Karpas-422 (cell line): ENCODE results near the gene SPSB1. TPM values are rescaled to one million over a fixed set of nuclear protein-coding genes. Genes with fewer than 3 reads are reported as not detected.

Experiments
- DNase-seq: peaks from one replicate; pipeline ENCODE4 v3.0.0-alpha.2; 2015
- H2AFZ ChIP-seq: fragments of 200-600 bp; sonication (generic); 2 replicates; pipeline ENCODE4 v1.6.1; 2014; ENCODE audit warnings: antibody characterized with exemption, low read length, mixed read lengths
- H3K27ac ChIP-seq: fragments of 200-600 bp; sonication (generic); 2 replicates; pipeline ENCODE4 v1.5.1; 2014; ENCODE audit warnings: mild to moderate bottlenecking, low read length, moderate library complexity
- H3K27me3 ChIP-seq: fragments of 200-600 bp; sonication (generic); 2 replicates; pipeline ENCODE4 v1.6.1; 2014; ENCODE audit warnings: low read length, mixed read lengths
- H3K36me3 ChIP-seq: fragments of 200-600 bp; sonication (generic); 2 replicates; pipeline ENCODE4 v1.6.1; 2014; ENCODE audit warnings: low read length, mixed read lengths; ENCODE audit not compliant: insufficient read depth
- H3K4me1 ChIP-seq: fragments of 200-600 bp; sonication (generic); 2 replicates; pipeline ENCODE4 v1.6.1; 2014; ENCODE audit warnings: mild to moderate bottlenecking, low read length, mixed read lengths
- H3K4me2 ChIP-seq: fragments of 200-600 bp; sonication (generic); 2 replicates; pipeline ENCODE4 v1.6.1; 2014; ENCODE audit warnings: low read length, low read depth, mild to moderate bottlenecking; ENCODE audit not compliant: poor library complexity, severe bottlenecking
- H3K4me3 ChIP-seq: fragments of 200-600 bp; sonication (generic); 2 replicates; pipeline ENCODE4 v1.5.1; 2014; ENCODE audit warnings: mild to moderate bottlenecking, antibody characterized with exemption, low read length, mixed read lengths
- H3K79me2 ChIP-seq: fragments of 200-600 bp; sonication (generic); 2 replicates; pipeline ENCODE4 v1.6.1; 2014; ENCODE audit warnings: mild to moderate bottlenecking, low read length, mixed read lengths
- H3K9ac ChIP-seq: fragments of 200-600 bp; sonication (generic); 2 replicates; pipeline ENCODE4 v1.6.0; 2014; ENCODE audit warnings: low read length
- H3K9me2 ChIP-seq: fragments of 200-600 bp; sonication (generic), shearing (Covaris generic); replicated peaks from 2 replicates; pipeline ENCODE4 v1.6.0; 2014; ENCODE audit warnings: mild to moderate bottlenecking, low read length, moderate library complexity; ENCODE audit not compliant: insufficient read depth
- H3K9me3 ChIP-seq: fragments of 300-700, 200-600 bp; sonication (generic); 2 replicates; pipeline ENCODE4 v1.6.1; 2014; ENCODE audit warnings: low read length, mixed read lengths
- H4K20me1 ChIP-seq: fragments of 200-600 bp; sonication (generic); 2 replicates; pipeline ENCODE4 v1.6.1; 2014; ENCODE audit warnings: mild to moderate bottlenecking, antibody characterized with exemption, low read length, low read depth; ENCODE audit not compliant: insufficient read depth
- total RNA-seq: library from RNA; depleted of rRNA; stranded (reverse); fragments of >200 nt; shearing (Covaris generic); gene quantifications from 2 replicates; pipeline ENCODE4 v1.2.3, GENCODE V29; 2014; ENCODE audit warnings: low replicate concordance

Gene SPSB1
- total RNA-seq, 1 experiment from 2014 or later = not detected

DNA sequence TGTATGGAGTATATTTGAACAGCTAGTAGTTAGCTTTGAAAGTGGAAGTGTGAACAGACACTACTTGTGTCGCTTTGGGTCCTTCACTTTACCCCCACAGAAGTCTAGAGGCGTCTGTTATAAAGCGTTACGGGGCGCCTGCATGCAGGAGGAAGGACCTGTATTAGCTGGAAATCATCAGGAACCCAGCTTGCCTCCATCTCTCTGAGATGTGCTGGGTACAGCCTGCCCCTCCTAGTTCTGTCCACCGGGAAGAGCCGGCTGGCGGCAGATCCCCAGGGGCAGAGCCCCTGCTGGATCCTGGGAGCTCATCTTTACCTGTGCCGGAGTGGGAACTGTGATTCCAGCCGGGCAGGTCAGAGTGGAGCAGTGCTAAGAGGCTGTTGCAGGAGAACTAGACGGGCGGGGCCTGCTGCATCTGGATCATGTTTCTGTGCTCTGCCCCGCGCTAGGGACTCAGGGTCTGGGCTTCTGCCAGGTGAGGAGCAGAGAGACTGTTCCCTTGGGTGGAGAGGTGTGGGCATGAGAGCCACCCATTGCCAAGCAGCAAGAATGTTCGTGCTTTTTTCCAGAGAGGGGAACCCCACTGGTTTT lies 22.3 kb upstream of the SPSB1 start:
- H4K20me1 ChIP-seq = no peaks in the 10 kb centered on the region
- H2AFZ ChIP-seq = no peak overlapping the region
- H3K4me1 ChIP-seq = no peaks in the 10 kb centered on the region
- no peak overlapping the region for H3K4me3 ChIP-seq
- H3K9ac ChIP-seq = no peak overlapping the region
- H3K27me3 ChIP-seq = no peaks in the 10 kb centered on the region
- H3K9me3 ChIP-seq = no peaks in the 10 kb centered on the region
- no peaks in the 10 kb centered on the region for H3K9me2 ChIP-seq
- no peaks in the 10 kb centered on the region for H3K36me3 ChIP-seq
- no peak for DNase-seq
- H3K4me2 ChIP-seq = no peak overlapping the region
- no peaks in the 10 kb centered on the region for H3K79me2 ChIP-seq
- H3K27ac ChIP-seq = no peak overlapping the region

DNA sequence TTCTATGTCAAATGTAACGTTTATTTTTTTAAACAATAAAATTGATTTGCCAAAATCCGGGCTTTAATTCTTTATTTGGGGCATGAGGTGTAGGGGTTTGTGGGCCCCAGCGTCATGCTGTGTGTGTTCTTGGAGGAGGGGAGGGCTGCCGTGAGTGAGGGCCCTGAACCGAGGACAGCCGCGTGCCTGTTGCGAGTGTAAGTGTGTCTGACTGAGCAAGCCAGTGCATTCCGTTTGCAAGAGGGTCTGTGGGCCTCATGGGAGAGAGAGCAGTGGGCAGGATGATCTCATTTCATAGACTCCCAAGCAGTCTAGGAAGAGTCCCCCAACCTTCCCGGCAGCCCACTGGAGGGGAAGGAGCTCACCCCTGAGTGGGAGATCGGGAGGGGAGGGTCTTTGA lies 21.4 kb upstream of the SPSB1 start:
- Histone ChIP-seq H2AFZ (no peak overlapping the region), H3K27ac (no peak overlapping the region), H3K9ac (no peak overlapping the region), H3K4me1 (no peaks in the 10 kb centered on the region), H3K27me3 (no peaks in the 10 kb centered on the region), H3K4me3 (no peak overlapping the region), H3K36me3 (no peaks in the 10 kb centered on the region), H3K79me2 (no peaks in the 10 kb centered on the region), H3K9me2 (no peaks in the 10 kb centered on the region), H3K9me3 (no peaks in the 10 kb centered on the region), H4K20me1 (no peaks in the 10 kb centered on the region), H3K4me2 (no peak overlapping the region)
- DNase-seq = no peak

DNA sequence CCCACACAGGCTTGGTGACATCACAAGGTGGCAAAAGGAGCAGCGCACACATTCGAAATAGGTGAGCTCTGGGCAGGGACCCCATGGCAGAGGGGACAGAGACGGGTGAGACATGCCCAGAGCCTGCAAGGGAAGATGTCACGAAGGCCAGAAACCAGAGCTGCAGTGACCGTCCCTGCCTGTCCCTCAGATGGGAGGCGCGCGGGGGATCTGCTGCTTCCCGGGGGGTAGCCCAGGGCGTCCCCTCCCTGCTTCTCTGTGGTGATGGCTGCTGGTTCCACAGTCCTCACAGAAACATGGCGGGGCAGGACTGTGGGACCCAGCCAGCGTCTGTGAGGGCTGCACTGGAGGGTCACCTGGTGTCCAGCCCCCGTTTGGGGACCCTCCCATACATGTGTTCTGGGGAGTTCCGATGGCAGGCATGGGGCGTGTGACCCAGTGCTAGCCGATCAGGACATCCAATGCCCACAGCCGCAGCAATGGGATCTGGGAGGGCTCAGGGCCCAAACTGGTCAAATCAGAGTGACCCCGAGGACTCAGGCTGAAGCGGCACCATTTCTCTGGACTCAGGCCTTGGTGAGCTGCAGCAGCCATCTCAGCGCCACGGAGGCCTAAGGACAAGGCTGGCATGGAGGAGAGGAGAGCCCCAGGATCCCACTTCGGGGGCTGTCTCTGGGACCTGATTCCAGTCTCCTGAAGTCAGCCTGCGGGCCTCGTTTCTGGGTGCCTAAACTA lies 20.7 kb upstream of the SPSB1 start:
- Histone ChIP-seq H3K9ac (no peak overlapping the region), H3K4me2 (no peak overlapping the region), H3K27ac (no peak overlapping the region), H2AFZ (no peak overlapping the region), H3K4me1 (no peaks in the 10 kb centered on the region), H3K36me3 (no peaks in the 10 kb centered on the region), H3K9me2 (no peaks in the 10 kb centered on the region), H3K9me3 (no peaks in the 10 kb centered on the region), H3K79me2 (no peaks in the 10 kb centered on the region), H3K4me3 (no peak overlapping the region), H4K20me1 (no peaks in the 10 kb centered on the region), H3K27me3 (no peaks in the 10 kb centered on the region)
- no peak for DNase-seq

DNA sequence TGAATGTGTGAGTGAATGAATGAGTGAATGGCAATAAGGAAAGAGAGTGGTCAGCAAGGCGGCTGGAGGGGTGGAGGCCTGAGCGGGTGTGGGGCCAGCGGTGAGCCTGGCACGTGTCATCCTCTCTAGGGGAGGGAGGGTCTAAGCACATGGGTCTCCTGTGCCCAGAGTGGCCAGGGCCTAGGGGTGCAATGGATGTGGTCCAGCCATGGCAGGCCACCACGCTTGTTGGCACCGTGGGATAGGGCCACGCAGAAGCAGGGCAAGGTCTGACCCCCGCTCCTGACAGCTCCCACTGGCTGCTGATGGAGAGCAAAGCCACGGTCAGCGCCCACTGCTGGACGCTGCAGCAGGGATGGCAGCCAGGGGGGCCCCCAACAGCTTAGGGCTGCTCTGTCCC lies 19.5 kb upstream of the SPSB1 start:
- Histone ChIP-seq H2AFZ (no peak overlapping the region), H3K4me2 (no peak overlapping the region), H3K36me3 (no peaks in the 10 kb centered on the region), H3K9me2 (no peaks in the 10 kb centered on the region), H4K20me1 (no peaks in the 10 kb centered on the region), H3K27ac (no peak overlapping the region), H3K9ac (no peak overlapping the region), H3K79me2 (no peaks in the 10 kb centered on the region), H3K9me3 (no peaks in the 10 kb centered on the region), H3K4me3 (no peak overlapping the region), H3K4me1 (no peaks in the 10 kb centered on the region), H3K27me3 (no peaks in the 10 kb centered on the region)
- no peak for DNase-seq

DNA sequence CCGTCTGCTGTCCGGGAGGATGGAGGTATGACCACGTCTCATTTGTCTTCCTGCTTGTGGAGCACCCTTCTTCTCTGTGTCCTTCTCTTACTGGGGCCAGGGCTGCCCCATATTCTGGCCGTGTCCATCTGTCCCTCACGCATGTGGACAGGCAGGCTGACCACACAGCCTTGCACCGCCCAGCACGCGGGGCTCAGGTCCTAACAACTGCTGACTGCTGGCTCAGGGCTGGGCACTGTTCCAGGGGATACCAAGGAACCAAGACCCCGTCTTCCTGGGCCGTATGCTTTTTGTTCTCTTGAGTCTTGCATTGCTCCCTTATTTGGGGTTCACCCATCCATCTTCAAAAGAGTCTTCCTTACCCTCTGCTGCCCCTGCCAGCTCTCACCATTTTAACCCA lies 17.5 kb upstream of the SPSB1 start:
- Histone ChIP-seq H3K79me2 (no peaks in the 10 kb centered on the region), H3K27ac (no peak overlapping the region), H3K4me3 (no peak overlapping the region), H2AFZ (no peak overlapping the region), H3K9me3 (no peaks in the 10 kb centered on the region), H3K9me2 (no peaks in the 10 kb centered on the region), H4K20me1 (no peaks in the 10 kb centered on the region), H3K36me3 (no peaks in the 10 kb centered on the region), H3K27me3 (no peaks in the 10 kb centered on the region), H3K4me2 (no peak overlapping the region), H3K9ac (no peak overlapping the region), H3K4me1 (no peaks in the 10 kb centered on the region)
- no peak for DNase-seq

DNA sequence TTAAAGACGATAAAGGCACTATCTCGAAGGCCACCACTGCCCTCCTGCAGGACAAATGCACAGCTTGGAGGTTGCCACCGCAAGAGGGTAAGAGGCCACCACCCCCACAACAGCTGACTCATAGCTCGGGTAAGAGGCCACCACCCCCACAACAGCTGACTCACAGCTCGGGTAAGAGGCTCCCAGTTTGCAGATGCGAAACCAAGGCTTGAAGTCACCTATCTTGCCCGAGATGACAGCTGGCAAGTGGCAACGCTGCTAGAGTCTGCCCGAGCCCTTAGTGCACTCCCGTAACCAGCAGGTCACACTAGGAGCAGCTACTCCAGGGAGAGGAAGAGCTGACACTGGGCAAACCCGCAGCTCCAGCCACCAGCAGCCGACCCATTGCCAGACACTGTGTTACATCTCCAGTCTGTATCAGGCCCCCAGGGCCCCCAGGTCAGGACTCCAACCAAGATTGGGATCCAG lies 17.1 kb upstream of the SPSB1 start:
- Histone ChIP-seq H3K27me3 (no peaks in the 10 kb centered on the region), H3K4me3 (no peak overlapping the region), H2AFZ (no peak overlapping the region), H3K9ac (no peak overlapping the region), H3K36me3 (no peaks in the 10 kb centered on the region), H3K4me1 (no peaks in the 10 kb centered on the region), H4K20me1 (no peaks in the 10 kb centered on the region), H3K4me2 (no peak overlapping the region), H3K79me2 (no peaks in the 10 kb centered on the region), H3K27ac (no peak overlapping the region), H3K9me2 (no peaks in the 10 kb centered on the region), H3K9me3 (no peaks in the 10 kb centered on the region)
- peak; percentile 56 for DNase-seq

DNA sequence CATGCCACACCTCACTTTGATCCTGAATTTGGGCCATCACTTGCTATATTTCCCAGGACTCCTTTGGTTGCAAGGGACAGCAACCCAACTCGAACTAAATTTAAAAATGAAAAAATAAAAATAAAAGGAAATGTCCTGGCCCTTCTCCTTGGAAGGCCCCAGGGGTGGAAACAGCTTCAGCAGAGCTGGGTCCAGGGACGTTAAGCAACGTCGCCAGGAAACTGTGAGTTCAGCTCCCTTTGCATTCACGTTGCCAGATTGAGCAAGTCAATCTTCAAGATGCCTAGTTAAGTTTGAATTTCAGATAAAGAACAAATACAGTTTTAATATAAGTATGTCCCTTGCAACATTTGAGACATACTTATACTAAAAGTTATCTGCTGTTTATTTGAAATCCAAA lies 14.6 kb upstream of the SPSB1 start:
- Histone ChIP-seq H3K4me3 (no peak overlapping the region), H3K4me2 (no peak overlapping the region), H2AFZ (no peak overlapping the region), H3K27me3 (no peaks in the 10 kb centered on the region), H3K9me3 (no peaks in the 10 kb centered on the region), H3K9ac (no peak overlapping the region), H3K9me2 (no peaks in the 10 kb centered on the region), H3K4me1 (no peaks in the 10 kb centered on the region), H4K20me1 (no peaks in the 10 kb centered on the region), H3K27ac (no peak overlapping the region), H3K79me2 (no peaks in the 10 kb centered on the region), H3K36me3 (no peaks in the 10 kb centered on the region)
- DNase-seq = no peak

DNA sequence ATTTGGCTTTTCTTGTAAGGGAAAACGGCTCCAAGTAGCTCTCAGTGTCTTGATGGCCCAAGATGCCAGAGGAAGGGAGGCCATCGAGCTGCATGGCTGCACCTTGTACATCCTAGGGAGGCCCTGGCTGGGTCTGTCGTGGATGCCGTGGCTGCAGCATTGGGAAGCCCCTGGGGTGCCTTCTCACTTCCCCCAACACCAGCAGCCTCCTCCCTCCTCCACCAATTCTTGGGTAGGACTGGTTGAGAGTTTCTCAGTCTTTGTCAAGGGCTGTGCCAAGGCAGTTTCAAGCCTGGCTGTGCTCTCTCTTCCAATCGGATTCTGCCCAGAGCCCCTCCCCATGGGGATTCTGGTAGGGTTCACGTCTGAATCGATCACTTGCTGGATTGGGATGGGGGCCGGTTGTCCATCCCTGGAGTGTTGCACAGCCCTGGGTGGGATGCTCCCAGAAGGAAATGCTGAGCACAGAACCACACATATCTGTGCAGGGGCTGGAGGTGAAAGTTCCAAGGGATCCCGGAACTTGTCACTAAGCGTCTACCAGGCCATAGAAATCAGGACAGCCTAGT lies 14.0 kb upstream of the SPSB1 start:
- no peaks in the 10 kb centered on the region for H3K9me2 ChIP-seq
- no peak overlapping the region for H3K27ac ChIP-seq
- H3K36me3 ChIP-seq = no peaks in the 10 kb centered on the region
- DNase-seq = no peak
- H3K27me3 ChIP-seq = no peaks in the 10 kb centered on the region
- no peaks in the 10 kb centered on the region for H3K9me3 ChIP-seq
- H3K9ac ChIP-seq = no peak overlapping the region
- H3K79me2 ChIP-seq = no peaks in the 10 kb centered on the region
- H2AFZ ChIP-seq = no peak overlapping the region
- H3K4me3 ChIP-seq = no peak overlapping the region
- H3K4me1 ChIP-seq = no peaks in the 10 kb centered on the region
- no peak overlapping the region for H3K4me2 ChIP-seq
- no peaks in the 10 kb centered on the region for H4K20me1 ChIP-seq
